Mammary epithelial cell (primary cell): ENCODE results near the gene PPFIBP1.

Experiments used
- CTCF ChIP-seq, 2 donors: IDR thresholded peaks in 1 of 2; conservative IDR thresholded peaks in 1 of 2; 2 replicates each; pipeline ENCODE4 v1.5.1; 2011 to 2012; ENCODE audit warnings: inconsistent platforms in 2 of 2, low read length in 2 of 2, mild to moderate bottlenecking in 2 of 2, control low read depth in 1 of 2, low read depth in 1 of 2; ENCODE audit not compliant: insufficient read depth in 1 of 2; ENCODE audit errors: extremely low read depth in 1 of 2
- EZH2 ChIP-seq: IDR thresholded peaks from 2 replicates; pipeline ENCODE4 v1.6.1; 2012; ENCODE audit warnings: low read length, inconsistent platforms, borderline replicate concordance

- TF ChIP-seq CTCF (conservative IDR thresholded peaks at IDR 0.05 in 1 of 2, IDR thresholded peaks at IDR 0.05 in 1 of 2; ENCODE audit: extremely low read depth in 1 of 2, insufficient read depth in 1 of 2, low read depth in 1 of 2, low read length in 2 of 2): no peak
- no peak for TF ChIP-seq EZH2
Measured at GRCh38 chr12:27516625-27517024, 7.4 kb upstream of the PPFIBP1 start.
